ENCODE data around the gene RAPGEF4.
A peak's percentile ranks its signal among the peaks of the same experiment; 100 is the strongest.

Gene RAPGEF4

DNA sequence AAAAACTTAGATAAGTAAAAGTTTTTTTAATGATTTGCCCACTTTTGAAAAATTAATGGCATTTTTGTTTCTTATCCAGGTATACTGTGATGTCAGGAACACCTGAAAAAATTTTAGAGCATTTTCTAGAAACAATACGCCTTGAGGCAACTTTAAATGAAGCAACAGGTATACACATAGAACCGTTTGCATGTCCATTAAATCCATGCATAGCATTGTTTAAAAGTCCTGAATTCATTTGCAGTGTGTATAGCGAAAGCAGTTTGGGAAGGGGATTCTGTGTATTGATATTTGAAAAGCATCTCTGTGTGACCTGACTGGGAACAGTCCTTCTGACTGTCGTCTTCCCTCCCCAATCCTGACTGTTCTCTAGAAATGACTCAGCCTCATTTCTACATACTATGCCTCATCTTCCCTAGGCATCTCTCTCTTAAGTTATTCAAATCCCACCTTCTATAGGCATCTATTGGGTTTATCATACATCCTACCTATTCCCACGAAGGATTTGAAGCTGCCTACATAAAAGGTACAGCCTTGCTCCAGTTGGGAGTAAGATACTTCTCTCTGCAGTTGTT lies 260.8 kb downstream of the RAPGEF4 start:
- no peak for DNase-seq (ENCODE audit: low read depth, low spot score)

DNA sequence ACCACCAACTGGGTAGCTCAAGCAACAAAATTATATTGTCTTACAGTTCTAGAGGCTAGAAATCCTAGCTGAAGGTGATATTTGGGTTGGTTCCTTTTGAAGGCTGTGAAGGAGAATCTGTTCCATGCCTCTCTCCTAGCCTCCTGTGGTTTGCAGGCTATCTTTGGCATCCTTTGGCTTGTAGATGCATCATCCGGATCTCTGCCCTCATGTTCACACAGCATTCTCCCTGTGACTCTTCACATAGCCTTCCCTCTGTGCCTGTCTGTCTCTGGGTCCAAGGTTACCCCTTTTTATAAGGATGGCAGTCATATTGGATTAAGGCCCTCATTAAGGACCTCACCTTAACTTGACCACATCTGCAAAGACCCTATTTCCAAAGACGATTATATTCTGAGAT lies 261.4 kb downstream of the RAPGEF4 start:
- DNase-seq (ENCODE audit: low read depth, low spot score), result no peak

DNA sequence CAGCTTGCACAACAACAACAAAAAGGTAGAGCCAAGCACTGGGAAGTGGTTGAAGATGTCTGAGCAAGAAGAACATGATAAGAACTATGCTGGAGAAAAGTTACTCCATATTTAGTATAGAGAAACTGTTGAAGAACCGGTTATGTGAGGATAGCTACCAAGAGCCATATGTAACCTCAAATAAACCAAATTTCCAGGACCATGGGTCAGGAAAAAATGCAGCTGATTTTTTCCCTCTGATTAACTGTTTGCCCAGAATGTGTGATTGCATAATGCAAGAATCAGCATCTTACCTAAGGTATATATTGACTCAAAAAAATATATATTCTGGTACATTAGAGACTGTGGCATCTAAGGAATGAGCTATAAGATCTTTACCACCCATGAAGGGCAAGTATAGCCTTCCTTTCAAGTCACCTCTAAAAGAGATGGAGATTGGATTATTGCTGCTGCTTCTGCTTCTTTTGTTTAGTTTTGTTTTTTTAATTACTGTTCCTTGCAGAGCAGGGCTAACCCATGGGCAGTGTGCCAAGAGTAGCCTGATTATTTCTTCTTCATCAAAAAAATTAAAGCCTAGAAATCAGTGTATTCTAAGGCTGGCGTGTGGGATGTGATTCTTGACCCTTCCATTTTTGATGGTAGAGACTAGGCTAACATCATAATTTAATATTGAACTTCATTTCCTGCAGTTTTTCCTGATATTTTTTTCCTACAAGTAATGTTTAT lies 263.1 kb downstream of the RAPGEF4 start:
- DNase-seq (ENCODE audit: low read depth, low spot score), result no peak

DNA sequence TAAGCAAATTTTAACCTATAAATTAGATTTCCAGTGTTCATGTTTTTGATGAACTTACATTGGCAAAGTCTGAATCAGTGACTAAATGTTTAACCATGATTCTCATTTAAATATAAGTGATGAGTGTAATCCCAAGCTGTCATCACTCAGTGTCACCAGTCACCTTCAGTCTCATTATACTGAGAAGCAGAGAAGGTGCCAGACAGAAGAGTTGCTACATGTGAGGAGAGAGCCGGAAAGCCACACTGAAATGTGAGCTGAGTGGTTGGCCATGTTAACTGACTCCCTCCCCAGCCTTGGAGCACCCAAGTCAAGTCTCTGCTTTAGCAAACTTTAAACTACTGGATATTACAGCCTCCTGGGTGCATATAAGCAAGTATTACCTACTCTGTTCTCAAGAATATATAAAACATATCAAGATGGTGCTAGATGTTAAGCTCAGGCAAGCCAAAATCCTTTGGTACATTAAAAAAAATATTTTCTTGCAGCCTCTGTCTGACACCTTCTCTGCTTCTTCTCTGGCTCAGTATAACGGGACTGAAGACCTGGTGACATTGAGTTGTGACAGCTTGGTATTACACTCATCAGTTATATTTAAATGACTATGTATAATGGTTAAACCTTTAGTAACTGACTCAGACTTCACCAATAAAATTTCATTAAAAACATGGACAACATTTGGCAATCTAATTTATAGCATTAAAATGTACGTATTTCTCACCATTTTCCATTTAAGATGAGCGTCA lies 264.2 kb downstream of the RAPGEF4 start:
- no peak for DNase-seq (ENCODE audit: low read depth, low spot score)

DNA sequence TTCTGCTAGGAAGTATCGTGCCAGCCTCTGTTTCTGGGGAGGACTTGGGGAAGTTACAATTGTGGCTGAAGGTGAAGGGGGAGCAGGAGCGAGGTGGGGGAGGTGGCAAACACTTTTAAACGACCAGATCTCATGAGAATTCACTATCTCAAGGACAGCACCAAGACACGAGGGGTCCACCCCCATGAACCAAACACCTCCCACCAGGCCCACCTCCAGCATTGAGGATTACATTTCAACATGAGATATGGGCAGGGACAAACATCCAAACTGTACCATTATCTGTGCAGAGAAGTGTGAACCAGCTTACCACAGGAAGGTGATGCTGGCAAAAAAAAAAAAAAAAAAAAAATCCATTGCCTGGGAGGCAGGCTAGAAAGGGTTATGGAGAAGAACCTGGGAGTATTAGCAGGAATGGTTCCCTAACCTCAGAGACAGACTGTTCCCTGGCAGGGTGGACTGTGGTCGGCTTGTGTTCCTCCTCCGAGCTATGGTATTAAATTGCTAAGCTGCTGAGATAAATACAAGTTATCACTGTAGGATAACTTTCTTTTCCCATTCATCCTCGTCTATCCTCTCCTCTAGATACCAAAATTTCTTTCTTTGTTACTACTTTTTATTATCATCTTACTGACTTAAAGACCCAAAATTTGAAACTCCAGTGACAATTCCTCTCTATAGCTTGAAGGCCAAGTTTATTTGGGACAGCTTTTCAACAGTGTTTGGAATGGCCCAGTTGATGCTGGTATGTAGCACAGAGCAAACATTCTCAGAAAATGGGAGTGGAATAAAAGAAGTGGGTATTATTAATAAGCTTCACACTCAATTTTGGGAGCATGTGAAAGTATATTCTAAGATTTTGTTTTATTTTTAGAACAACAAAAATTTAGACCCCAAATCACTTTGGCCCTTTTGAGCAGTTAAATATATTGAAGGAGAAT lies 266.3 kb downstream of the RAPGEF4 start:
- DNase-seq (ENCODE audit: low read depth, low spot score), result no peak

DNA sequence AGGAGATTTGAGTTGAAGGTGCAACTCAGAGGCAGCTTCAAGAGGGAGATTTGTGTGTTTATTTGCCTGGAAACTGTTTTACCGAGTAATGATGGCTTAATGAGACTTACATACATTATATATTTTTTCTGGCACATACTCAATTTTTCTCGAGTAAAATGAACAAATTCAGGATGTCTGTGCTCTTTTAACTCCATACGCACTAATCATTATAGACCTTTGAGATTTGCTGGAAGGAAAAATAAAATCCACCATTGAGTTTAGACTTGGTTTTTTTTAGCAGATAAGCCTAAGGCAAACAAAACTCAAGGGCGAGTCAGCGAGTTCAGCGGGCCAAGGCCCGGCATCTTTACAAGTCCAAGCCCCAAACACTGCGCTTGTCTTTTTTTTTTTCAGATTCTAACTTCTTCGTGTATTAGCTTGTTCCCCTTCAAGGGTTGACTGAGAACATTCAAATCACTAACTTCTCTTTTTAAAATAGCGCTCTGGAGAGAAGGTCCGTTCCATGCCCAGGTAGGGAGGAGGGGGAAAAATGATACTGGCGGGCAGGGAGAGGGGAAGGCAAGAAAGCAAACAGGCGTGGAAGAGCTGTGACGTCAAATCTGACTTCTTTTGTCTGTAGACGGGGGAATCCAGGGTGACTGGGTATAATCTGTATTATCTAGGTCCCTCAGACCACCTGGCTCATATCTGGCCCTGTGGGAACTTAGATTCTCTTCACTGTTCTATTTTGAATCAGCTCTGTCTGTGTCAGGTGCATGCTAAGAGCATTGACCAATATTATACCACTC lies 267.3 kb downstream of the RAPGEF4 start:
- DNase-seq (ENCODE audit: low read depth, low spot score), result no peak

DNA sequence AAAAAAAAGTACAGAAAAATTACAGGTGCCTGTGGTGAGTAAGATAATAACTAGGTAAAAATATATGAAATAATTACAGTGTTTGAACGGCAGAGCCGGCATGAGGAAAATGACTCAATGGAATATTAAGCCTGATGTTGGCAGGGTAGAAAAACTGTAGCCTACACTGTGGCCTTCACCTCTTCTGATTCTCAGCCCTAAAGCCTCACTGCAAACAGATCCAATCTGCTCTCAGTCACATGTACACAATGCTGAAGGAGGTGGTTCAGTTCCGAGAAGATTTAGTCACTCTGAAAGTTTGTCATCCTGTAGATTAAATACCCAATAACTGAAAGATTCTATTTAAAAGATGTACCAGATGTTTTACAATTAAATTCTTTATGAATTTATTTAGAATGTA lies 273.1 kb downstream of the RAPGEF4 start:
- DNase-seq (ENCODE audit: low read depth, low spot score), result no peak

DNA sequence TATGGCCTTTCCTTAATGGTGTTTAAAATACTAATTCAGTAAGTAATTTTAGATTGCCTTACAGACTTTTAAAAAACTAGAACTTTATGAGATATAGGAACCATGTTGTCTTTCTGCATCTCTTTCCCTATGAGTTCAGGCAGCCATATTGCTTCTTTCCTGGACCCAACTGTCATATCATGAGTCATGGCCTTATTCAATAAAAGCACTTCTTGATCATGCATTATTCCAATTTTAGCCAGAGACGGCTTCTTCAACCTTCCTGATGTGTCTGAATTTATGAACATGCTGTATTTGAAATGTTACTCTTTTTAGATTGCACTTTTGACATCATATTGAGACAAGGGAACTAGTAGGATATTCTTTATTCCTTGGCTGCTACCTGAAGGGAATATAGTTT lies 274.6 kb downstream of the RAPGEF4 start:
- no peak for DNase-seq (ENCODE audit: low read depth, low spot score)

DNA sequence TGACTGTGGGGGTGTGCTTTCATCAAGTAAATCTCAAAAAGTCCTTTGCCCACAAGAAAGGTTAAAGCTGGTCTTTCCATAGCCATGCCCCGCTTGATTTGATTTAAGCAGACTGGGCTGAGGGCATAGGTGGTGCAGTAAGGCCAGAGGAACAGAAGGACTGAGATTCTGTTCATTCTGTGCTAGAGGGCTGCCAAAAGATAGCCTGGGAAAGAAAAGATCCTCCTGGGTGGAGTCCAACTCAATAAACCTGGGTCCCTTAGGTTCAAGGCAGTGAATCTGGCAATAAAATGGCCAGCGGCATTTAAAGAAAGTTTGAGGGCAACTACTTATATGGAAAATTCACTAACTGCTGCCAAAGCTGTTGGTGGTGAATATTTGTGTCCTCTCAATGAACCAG lies 280.8 kb downstream of the RAPGEF4 start:
- DNase-seq (ENCODE audit: low read depth, low spot score), result no peak

DNA sequence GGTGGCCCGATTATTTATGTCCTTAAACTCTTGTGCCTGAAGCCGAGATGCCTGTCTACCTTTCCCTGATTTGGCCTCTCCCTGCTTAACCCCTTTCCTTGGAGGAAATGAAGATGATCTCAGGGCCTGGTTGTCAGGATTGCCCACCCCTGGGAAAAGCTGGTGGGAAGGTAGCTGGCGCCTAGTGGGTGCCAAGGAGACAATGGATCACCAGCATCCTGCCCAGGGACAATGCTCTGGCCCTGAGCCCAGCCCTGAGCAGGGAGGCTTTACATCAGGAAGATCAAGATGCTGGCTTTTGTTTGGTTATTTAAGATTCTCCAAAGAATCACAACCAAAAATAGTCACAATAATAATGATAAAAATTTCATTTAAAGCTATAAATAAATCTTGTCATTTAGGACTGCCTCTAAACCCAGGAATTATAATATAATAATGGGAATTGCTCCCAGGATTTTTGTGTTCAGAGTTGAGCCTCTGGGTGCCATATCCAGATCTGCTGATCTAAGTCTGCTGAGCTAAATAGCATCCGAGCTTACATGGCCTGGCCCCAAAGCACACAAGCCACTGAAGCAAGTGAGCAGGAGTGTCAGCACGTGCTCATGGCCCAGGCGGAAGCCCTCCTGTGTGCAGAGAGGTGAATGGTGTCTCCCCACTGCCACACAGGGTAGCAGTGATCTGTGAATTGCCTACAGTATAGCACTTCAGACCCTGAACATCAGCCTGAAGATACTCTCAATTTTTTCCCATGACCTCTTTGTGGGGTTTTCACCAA lies 282.2 kb downstream of the RAPGEF4 start:
- no peak for DNase-seq (ENCODE audit: low read depth, low spot score)

DNA sequence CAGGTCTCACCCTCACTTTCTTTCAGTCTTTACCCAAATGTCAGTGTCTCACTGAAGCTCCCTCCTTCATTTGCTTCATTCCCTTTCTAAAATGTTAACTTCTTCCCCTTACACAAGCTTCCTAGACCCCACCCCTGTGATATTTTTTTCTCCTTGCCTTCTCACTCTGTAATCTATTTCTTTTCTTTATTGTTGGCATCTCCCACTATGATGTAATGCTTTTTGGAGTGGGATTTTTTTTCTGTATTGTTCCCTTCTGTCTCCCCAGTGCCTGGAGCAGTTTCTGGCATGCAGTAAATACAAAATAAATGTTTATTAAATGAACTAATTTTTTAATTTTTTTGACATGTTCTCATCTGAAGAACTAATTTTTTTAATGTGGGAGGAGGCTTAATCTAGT lies 284.1 kb downstream of the RAPGEF4 start:
- DNase-seq (ENCODE audit: low read depth, low spot score), result no peak

DNA sequence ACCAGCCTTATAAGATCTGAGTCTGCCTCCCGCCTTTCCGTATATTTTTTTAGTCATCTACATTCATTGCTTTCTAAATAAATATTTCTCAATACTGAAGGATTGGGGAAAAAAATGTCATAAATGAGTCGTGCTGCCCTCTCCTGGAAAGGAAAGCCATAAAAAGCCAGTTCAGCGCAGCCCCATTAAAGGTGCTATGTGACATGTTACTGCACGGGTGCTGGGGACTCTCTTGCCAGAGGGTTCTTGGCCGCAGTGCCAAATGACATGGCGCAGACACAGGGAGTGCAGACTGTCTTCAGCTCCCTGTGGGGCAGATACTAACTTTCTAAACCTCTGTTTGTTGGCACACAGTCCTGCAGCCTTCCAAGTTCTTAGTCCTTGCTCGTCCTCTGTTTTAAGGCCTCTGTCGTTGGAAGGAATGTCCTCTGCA lies 286.3 kb downstream of the RAPGEF4 start:
- DNase-seq (ENCODE audit: low read depth, low spot score), result no peak

DNA sequence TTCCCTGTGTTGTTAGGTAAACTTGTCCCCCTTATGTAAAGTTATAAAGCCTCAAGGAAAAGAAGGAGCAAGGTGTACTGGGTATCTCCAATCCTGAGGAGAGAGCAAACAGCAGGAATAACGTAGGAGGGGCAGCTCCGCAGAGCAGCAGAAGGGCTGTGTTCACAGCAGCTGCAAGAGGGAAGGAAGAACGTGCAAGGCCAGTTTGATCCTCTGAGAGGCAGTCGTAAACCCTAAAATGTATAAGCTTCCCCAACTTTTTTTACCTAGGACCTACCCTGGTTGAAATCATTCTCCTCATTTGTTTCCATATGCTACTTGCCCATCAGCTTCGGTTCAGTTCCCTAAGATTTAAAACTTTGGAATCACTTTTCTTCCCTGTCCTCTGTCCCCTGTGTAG lies 288.1 kb downstream of the RAPGEF4 start:
- DNase-seq (ENCODE audit: low read depth, low spot score), result no peak

DNA sequence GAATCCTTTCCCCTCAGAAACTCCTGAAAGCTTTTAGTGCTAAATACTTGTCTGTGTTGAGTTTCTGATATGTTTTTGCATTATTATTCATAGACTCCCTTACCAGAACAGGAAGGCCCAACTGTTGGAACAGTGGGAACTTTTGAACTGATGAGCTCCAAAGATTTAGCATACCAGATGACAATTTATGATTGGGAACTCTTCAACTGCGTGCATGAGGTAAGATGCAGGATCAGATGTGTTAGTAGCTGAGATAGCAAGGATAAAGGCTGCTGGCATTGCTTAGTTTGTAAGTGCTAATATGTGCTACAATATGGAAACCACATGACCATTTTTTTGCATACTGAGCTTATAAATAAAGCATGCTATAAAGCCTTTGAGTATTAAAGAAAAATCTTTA lies 290.8 kb downstream of the RAPGEF4 start:
- DNase-seq (ENCODE audit: low read depth, low spot score), result no peak

DNA sequence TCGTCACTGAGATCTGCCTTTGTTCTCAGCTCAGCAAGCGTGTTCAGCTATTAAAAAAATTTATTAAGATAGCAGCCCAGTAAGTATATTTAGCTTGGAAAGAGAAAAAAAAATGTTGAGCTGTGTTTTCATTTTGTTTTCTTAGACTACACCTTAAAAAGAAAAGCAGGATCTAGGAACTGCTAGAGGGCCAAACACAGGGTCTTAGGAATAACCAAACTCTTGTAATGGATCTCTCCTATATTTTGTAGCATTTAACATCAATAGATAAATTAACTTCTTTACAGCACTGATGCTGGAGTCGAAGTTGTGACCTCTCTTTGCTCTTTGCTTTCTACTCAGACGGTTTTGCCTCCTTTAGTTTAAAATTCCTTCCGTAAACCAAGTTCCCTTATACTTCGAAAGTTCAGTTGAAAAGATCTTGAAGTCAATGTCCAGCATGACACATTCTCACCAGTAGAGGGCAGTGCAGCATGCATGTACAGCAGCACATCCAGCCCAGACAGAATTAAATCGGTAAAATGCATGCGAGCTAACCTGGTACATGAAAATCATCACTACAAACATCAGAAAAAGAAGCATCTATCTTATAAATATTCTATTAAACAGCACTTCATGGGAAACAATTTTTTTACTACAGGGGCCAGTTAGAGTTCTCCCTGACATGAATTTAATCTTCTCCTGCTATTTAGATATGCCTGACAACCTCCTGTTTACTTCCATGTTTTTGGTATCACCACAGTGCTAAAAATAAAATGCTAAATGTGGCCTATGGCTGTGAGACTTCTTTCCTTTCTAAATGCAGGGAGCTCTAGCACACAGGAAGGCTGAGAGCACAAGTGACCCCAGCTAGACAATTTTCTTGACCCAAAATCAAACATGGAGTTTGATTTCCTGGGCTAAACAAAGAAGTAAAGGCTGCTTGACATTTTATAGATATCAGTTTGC lies 291.8 kb downstream of the RAPGEF4 start:
- peak; percentile 77 for DNase-seq (ENCODE audit: low read depth, low spot score)

DNA sequence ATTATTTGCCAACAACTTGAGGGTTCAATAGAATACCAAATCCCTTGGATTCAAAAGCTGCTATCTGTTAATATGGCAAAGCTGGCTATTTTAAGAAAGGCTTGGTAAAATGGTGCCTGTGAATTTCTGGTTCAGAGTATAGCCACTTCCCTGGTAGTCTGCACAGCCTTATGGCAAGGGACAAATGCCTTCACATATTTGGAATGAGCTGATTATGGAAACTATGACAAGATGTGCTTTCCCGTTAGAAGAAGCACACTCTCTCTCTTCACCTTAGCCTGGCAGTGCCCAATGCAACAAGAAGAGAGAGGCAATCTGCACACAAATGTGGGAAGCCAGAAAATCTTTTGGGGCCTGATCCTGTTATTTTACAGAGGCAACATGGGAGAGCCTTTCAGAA lies 292.5 kb downstream of the RAPGEF4 start:
- no peak for DNase-seq (ENCODE audit: low read depth, low spot score)

DNA sequence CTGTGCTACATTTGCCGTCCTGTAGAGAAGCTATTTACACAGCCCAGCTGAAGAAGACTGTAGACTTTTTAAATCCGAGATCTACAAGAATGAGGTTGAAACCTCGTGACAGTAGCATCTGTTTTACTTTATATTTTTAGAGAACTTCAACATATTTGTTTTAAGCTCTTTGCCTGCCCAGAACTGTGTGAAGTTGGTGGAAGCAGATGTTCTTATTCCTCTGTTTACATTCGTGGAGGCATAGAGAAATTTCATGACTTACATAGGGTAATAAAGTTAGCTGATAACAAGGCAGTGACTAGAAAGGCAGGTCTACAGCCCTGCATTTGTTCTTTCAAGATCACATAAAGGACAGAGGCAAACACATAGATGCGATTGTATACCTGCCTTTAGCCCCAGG lies 293.0 kb downstream of the RAPGEF4 start:
- DNase-seq (ENCODE audit: low read depth, low spot score), result peak; percentile 56

DNA sequence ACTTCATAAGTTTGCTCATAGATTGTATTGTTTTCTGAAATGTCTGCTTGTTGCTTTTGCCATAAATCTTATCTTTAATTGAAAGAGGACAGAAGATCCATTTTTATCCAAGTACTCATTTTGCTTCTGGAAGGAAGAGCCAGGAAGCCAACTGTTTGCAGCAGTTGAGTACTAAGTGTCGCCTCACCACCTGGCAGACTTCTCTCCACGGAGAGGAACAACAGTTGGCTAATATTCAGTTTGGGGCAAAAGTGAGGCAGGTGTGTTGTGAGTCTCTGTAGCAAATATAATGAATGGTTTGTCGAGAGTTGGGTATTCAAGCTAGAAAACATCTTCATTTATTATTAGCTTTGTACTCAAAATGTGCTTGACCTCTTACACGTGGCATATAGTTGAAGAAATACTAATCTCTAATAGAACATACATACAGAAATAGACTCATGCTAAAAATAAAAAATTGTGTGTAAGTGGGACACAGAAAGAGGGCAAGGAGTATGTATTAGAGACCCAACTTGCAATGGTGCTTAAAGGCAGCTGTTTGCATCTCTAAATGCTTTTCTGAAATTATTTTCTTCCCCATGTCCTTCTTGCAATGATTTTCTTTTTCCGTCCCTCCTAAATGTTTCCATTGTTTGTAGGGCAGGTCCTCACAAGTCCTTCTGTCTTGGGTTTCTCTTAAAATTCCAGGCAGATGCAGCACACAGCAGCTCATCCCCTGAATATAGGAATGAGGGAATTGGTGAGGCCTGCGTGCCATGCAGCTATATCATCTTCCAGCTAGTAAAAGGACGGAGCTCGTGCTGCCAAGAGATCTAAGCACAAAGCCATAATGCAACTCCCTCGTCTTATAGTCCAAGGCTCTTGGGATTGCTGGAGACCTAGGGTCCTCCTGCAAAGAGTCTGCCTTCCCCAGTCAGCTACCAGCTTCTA lies 295.2 kb downstream of the RAPGEF4 start:
- DNase-seq (ENCODE audit: low read depth, low spot score), result no peak
